ENCODE data around the gene KLHL3.

DNA sequence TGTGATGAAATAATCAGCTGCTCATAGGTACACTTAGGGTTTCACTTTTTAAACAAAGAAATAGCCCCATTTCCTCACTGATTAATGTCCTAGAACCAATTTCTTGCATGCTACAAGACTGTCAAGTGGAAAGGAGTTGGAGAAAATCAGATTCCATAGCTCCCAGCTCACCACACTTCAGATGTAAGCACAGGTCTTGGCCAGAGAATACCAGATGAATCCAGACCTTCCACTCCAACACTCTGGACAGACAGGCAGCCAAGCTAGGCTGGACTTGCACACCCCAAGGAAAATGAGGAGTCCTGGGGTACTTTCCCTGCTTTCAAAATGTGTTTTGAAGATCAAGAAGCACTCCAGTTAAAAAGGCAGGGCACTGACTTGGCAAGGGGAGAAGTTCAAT, 68.5 kb downstream of the KLHL3 start:
- TF ChIP-seq, protein P1, sequence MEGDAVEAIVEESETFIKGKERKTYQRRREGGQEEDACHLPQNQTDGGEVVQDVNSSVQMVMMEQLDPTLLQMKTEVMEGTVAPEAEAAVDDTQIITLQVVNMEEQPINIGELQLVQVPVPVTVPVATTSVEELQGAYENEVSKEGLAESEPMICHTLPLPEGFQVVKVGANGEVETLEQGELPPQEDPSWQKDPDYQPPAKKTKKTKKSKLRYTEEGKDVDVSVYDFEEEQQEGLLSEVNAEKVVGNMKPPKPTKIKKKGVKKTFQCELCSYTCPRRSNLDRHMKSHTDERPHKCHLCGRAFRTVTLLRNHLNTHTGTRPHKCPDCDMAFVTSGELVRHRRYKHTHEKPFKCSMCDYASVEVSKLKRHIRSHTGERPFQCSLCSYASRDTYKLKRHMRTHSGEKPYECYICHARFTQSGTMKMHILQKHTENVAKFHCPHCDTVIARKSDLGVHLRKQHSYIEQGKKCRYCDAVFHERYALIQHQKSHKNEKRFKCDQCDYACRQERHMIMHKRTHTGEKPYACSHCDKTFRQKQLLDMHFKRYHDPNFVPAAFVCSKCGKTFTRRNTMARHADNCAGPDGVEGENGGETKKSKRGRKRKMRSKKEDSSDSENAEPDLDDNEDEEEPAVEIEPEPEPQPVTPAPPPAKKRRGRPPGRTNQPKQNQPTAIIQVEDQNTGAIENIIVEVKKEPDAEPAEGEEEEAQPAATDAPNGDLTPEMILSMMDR (IDR thresholded peaks at IDR 0.05; ENCODE audit: insufficient read depth, low read length, poor library complexity, severe bottlenecking) = no peak
- no peak for TF ChIP-seq EZH2phosphoT487 (conservative IDR thresholded peaks at IDR 0.05; ENCODE audit: low read length)
